Effector CD4-positive, alpha-beta T cell (primary cell): ENCODE results near the gene KCNK7.

Source experiments
- DNase-seq: peaks from one replicate; pipeline ENCODE4 v3.0.0-alpha.2; 2020

The KCNK7 gene

DNA sequence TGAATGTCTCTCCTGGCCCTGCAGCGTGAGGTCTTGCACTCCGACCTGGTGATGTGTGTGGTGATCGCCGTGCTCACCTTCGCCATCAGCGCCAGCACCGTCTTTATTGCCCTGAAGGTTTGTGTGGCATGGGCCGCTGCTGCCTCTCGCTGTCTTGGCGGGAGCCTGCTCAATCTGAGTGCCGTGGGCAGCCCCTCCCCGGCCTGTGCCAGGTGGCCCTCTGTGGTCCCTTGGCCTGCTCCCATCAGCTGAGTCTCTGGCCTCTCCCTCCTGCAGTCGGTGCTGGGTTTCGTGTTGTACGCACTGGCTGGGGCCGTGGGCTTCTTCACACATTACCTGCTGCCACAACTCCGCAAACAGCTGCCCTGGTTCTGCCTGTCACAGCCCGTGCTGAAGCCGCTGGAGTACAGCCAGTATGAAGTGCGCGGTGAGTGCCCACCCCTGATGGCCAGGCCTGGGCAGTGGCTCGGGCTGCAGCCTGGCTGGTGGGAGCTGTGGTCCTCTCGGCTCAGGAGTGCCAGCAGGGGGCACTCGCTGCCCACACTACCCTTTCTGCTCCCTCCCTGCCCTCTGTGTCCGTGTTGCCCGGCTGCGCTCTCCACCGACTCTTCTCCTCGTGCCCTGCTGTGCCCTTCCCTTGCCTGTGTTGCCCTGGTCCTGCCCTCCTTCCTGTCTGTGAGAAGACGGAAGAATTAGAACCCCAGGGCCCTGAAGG is 30.2 kb upstream of the KCNK7 start:
- peak; percentile 41 for DNase-seq

DNA sequence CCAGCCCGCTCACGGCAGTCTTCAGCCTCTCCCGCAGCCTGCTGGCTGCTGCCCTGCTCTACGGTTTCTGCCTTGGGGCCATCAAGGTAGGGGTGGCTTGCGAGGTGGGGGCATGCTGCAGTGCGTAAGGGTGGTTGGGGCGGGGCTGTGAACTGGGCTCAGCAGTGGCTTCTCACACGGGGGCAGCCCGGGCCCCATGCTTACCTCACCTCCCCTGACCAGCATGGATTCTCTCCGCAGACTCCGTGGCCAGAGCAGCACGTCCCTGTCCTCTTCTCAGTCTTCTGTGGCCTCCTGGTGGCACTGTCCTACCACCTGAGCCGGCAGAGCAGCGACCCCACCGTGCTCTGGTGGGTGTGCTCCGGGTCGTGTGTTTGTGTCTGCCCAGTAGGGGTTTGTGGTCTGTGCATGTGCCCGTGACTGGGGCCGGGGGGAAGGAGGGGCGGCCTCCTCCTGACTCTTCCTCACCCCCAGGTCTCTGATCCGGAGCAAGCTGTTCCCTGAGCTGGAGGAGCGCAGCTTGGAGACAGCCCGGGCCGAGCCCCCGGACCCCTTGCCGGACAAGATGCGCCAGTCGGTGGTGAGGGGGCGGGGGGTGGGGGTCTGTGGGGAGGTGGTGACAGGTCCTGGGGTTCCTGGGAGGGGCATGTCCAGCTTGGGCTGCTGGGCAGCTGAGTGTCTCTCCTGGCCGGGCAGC is 29.5 kb upstream of the KCNK7 start:
- DNase-seq: no peak

DNA sequence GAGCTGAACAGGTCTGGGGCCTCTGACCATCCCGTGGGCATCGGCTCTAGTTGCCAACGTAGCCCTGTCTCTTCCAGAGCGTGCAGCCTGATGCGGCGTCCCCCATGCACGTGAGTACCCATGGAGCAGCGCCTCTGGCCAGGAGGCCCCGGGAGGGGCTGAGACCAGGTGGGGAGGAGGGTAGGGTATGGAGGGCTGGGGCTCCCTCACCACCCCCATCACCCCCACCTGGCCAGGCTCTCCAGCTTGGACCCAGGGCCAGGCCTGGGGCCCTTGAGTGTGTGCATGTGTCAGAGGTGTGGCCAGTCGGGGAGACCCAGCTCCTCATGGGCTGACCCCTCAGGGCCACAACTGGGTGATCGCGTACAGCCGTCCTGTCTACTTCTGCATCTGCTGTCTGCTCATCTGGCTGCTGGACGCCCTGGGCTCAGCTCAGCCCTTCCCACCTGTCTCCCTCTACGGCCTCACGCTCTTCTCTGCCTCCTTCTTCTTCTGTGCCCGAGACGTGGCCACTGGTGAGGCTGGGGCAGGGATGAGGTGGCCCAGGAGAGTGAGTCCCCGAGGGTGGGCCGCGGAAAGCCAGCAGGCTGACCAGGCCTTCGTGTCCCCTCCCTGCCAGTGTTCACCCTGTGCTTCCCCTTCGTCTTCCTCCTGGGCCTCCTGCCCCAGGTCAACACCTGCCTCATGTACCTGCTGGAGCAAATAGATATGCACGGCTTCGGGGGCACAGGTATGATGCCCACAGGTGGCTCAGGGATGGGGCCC is 28.4 kb upstream of the KCNK7 start:
- DNase-seq: no peak

DNA sequence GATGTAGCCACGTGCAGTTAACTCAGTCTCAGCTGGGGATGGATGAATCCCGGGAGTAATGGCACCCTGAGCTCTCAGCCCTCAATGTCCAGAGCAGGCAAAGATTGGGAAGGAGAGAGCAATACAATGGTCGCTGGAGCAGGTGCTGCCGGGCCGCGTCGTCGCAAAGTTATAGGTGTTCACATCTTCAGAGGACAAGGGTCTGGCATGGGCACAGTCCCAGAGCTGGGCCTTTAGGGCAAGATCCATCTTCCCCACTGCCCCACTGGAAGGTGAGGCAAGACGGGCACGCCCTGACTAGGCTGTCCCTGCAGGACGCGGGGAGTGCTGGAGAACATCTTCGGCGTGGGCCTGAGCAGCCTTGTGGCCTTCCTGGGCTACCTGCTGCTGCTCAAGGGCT is 27.6 kb upstream of the KCNK7 start:
- DNase-seq: no peak

DNA sequence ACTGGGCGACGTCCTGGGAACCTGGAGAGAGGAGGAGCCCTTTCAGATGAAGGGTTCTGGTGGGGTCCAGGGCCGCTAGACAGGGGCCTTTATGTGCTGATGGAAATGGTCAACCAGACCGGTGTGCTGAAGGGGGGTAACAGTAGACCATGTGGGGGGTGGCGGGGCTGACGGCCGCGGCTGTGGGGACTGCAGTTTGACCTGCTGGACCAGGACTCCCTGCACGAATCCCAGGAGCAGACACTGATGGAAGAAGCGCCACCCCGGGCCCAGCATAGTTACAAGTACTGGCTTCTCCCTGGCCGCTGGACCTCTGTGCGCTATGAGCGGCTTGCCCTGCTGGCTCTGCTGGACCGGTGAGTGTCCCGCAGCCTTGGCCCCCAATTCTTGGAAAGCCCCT is 26.4 kb upstream of the KCNK7 start:
- no peak for DNase-seq

DNA sequence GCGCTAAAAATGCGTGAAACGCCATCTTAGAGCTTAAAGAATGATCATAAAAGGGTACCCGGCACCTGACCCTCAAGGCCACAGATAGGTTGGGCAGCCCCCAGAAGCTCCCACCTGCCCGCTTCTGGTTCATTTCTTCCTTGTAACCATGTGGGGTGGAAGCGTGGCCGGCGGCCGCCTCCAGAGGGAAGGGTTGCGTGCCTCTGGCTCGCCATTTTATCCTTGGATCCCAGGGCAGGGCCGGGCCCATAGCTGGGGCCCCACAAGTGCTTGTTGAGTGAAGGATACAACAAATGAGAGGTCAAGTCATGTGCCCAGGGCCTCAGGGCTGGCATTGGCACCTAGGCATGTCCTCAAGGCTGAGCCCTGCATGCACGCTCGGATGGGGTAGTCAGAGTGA is 25.9 kb upstream of the KCNK7 start:
- DNase-seq: no peak

DNA sequence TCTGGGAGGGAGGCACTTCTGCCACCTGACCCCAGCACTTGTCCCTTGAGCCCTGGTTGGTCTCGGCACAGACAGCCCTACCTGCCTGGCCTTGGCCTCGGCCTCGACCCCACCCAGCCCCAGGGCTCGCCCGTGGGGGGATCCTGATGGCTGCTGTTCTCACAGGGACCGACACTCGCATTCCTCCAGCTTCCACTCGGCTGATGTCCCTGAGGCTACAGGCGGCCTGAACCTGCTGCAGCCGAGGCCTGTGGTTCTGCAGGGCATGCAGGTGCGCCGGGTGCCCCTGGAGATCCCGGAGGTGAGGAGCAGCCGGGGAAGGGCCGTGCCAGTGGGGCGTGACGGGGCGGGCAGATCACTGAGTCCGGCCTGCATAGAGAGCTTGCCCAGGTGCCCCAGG is 25.1 kb upstream of the KCNK7 start:
- no peak for DNase-seq

DNA sequence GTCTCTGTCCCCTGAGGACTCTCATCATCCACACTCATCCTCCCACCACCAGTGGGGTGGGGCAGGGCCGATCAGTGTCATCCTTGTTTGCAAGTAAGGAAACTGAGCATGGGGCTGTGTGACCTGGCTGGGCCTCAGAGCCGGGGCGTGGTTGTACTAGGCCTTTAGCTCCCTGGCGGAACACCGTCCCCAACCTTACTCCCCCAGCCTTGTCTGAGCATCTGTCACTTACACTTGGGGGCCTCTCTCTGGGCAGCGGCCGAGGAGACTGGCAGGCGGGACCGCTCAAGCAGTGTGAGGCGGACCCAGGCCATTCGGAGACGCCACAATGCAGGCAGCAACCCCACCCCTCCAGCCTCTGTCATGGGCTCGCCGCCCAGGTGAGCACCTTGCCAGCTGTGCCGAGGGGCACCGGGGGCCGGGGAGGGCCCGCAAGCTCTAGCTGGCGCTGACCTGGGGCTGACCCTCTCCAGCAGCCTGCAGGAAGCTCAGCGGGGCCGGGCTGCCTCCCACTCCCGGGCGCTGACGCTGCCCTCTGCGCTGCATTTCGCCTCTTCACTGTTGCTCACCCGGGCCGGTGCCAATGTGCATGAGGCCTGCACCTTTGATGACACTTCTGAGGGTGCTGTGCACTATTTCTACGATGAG is 23.8 kb upstream of the KCNK7 start:
- no peak for DNase-seq

DNA sequence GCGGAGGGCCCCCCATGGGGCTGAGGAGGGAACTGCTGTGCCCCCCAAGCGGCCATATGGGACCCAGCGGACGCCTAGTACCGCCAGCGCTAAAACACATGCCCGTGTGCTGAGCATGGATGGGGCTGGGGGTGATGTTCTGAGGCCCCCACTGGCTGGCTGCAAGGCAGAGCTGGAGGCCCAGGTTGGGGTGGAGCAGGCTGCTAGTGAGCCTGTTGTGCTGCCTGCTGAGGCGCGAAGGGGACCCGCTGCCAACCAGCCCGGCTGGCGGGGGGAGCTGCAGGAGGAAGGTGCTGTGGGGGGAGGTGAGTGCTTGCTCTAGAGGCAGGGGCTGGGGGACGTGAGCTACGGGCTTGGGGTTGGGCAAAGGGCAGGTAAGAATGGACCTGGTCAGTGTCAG is 23.2 kb upstream of the KCNK7 start:
- DNase-seq: no peak

DNA sequence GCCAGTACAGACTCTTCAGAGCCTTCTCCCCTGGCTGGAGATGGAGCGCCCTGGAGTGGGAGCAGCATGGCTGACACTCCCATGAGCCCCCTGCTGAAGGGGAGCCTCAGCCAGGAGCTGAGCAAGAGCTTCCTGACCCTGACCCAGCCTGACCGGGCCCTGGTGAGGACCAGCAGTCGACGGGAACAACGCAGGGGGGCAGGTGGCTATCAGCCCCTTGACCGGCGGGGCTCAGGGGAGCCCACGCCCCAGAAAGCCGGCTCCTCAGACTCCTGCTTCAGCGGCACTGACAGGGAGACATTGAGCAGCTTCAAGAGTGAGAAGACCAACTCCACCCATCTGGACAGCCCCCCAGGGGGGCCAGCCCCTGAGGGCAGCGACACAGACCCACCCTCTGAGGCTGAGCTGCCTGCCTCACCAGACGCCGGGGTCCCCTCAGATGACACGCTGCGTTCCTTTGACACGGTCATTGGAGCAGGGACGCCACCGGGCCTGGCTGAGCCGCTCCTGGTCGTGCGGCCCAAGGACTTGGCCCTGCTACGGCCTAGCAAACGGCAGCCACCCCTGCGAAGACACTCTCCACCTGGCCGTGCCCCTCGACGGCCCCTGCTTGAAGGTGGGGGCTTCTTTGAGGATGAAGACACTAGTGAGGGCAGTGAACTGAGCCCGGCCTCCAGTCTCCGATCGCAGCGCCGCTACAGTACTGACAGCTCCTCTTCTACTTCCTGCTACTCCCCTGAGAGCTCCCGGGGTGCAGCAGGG is 22.6 kb upstream of the KCNK7 start:
- no peak for DNase-seq

DNA sequence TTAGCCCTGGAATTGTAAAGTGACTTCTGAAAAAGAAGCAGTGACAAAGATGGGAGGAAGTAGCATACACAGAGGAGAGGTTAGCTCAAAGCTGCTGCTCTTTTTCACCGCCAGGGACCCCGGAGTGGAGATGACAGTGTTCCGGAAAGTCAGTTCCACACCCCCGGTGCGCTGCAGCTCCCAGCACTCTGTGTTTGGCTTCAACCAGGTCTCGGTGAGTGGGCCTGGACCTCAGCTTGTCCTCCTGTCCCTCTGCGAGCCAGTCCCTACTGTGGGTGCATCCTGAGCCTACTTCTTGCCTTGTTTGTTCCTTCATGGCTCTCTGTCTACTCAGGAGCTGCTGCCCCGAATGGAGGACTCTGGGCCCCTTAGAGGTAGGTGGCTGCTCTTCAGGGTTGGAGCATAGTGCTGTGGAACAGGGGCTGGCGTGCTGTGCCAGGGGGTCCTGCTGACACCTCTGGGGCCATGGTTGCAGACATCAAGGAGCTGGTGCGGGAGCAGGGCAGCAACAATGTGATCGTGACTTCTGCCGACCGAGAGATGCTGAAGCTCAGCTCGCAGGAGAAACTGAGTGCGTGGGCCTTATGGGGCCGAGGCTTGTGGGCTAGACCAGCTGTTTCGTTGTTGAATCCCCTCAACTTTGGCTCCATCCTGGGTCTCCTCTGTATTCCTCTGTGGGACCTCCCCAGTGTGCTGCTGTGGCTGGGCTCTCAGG is 21.7 kb upstream of the KCNK7 start:
- no peak for DNase-seq

DNA sequence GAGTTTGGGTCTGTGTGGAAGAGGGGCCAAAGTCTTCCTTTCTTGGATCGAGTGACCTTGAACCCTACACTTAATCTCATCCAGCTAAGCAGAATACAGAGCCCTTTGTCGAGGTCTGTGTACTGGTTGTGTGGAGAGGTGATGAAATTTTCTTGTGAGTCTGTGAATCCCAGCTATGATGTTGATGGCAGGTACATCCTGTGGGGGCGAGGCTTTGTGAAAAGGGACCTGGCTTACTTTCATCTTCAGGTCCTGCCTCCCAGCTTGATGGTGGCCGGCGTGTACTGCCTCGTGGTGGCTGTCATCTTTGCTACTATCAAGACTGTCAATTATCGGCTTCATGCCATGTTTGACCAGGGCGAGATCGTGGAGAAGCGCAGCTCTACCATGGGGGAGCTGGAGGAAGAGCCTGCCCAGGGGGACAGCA is 21.0 kb upstream of the KCNK7 start:
- DNase-seq: no peak

DNA sequence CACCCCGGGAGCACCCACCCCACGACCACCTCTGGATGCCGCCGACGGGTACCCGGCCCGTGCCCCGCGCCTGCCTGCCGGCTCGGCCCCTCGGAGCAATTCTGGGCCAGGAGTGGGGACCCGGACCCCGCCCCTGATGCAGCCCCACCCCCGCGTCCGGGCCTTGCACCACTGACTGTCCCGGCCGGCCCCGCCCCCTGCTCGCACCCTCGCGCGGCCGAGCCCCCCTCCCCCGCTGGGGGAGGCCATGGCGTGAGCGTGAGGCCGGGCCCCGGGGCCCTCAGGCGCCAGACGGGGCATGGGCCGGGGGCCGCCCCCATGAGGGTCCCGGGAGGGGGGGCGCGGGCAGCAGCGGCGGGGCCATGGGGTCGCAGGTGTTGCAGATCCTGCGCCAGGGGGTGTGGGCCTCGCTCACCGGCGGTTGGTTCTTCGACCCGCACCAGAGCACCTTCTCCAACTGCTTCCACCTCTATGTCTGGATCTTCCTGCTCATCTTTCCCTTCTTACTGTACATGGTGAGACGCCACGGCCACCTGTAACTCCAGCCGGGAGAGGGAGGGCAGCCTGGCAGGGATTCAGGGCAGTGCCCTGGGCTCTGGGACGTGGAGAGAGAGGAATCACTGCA is 20.5 kb upstream of the KCNK7 start:
- DNase-seq: peak; percentile 34

DNA sequence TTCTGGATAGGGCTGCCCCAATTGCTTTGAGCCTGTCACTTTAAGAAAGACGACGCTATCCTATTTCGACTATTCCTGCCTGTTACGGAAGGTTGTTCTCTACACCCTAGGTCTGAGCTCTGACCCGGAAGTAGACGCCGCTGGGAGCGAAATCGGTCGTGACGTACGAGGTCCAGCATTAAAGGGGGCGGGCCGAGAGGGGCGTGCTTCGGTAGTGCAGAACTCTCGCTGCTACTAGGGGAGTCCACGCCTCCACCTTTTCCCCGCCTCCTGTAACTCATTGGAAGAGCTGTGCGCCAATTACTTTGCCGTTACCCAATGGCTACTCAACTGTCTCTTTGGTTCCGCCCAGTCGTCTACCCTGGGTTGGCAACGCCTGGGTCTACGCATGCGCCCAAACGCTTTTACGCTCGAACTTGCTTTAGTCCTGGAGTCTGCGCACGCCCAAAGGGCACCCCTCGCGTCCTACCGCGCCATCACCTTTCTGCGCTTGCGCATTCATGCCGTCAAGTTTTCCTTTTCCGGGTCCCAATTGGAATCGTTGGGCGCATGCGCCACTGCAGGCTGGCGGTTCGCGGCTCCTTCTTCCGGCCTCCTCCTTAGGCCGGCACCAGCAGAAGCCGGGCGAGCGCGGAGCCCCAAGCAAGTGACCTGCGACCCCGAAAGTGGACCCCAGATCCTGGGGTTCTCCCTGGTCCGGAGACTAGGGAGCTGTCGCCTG is 19.8 kb upstream of the KCNK7 start, which contains the start of gene PCNX3:
PCNX3 (plus strand) TSS at position 548 of the 721 bp plus-strand sequence. CDS start 536 bp downstream, outside the sequence.
- DNase-seq: peak; percentile 100

DNA sequence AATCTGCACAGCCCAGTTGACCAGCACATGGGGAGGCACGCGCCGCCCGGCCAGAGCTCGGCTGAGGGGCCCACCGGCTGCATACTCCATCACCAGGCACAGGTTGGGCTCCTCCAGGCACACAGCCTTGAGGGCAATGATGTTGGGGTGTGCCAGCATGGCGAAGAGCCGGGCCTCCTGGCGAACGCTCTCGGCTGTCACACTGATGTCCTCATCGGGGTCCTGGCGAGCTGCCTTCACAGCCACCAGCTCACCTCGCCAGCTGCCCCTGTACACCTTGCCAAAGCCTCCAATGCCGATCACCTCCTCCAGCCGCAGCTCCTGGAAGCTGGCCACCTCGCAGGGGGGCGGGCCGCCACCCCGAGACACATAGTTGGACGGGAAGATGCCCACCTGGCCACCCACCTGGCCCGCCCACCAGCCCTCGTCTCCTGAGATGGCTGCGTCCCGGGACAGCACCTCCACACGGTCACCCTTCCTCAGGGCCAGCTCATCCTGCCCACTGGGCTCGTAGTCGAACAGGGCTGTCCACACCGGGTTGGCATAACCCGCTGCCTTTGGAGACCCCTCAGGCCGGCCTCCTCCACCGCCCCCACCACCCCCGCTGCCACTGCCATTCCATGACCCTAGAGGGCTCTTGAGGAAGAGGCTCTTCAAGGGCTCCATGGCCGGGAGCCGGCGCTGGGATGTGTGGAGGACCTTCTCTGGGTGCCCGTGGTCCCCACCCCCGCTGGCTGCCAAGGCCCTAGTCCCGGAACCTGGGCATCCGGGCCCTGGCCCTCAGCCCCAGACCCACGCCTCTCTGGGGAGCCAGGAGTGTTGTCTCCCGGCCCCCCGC is 17.7 kb upstream of the KCNK7 start:
- DNase-seq: no peak

DNA sequence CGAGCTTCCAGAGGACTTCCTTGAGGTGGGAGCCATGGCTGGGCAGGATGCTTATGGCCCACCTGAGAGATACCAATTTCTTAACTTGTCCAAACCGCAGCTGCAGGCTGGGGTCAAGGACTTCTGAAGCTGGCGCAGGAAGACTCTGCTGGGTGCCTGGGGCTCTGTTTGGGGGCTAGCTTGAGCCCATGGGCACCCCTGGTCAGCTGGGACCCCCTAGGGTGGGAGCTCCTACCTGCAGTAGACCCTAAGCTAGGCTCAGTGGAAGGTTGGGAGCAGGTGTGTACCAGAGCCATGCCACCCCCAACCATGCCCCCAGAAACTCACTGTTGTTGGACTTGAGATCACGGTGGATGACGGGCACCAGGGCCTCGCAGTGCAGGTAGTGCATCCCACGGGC is 17.1 kb upstream of the KCNK7 start:
- no peak for DNase-seq

DNA sequence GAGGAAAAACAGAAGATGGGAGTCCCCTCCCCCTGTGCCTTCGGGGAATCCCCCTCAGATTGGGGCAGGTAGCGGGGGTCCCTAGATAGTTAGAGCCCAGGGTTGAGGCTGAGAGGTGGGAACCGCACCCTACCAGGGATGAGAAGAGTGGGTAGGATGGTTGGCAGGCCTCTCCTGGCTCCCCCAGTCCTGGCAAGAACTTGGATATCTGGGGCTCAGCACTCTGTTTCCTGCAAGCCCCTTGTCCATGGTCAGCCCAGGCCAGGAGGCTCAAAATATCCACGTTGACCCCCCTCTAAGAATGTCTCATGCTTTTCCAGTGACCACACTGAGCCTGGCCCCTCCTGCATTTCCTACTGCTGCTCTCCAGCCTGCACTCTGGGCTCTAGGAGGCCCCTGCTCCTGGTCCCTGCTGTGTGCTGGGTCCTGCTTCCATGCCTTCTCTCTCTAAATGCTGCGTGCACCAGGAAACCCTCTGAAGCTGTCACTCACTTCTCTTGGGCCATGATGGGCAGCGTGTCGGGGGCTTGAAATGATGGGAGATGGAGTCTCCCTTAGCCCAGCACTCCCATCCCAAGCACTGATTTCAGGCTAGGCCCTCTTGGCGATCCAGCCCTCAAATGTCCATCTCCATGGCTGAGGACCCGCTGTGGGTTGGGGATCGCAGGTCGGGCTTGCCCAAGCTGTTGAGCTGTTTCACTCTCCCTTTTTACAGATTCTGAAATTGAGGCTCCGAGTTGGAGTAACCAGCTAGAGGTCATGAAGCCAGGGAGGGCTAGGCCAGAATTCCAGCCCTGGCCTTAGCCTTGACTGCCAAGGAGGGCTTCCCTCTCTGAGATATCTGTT is 16.4 kb upstream of the KCNK7 start:
- DNase-seq: no peak

DNA sequence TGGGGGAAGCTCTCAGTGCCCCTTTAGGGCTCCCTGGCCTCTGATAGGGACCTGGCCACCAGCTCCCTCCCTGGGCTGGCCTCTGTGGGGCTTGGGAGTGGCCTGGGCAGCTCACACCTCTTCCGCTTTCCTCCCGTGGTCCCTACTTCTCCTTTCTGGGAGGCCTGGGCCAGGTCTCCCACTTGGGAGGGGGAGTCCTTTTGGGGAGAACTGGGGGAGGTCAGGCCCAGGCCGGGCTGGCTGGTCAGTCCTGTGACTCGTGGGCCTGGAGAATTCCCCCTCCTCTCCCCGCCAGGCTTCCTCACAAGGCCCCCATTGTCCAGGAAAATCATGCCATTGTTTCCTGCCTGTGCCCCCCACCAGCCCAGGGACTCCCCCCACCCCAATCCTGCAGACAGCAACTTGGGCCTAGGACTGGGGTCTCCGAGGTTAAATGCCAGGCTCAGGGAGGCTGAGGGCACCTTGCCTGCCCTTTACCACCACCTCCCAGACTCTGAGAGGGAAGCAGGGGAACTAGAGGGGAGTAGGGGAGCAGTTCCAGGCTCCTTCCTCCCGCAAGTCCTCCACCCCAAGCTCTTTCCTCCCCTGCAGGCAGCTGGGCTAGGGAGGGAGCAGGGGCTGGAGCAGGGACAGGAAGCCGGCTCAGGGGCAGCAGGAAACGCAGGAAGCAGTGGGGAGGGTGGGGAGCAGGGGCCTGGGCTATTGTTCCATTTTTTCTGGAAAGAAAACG is 15.6 kb upstream of the KCNK7 start:
- no peak for DNase-seq
